Thyroid gland (tissue), 4 donors: ENCODE data around the gene LPCAT1.

ENCODE experiments used
- CTCF ChIP-seq, 6 experiments: fragments of 200-600 bp in 3 of 6; fragments of 450-650 bp in 3 of 6; sonication (generic) in 3 of 6; IDR thresholded peaks; one replicate each; pipeline ENCODE4 v1.5.1; 2016 to 2019; ENCODE audit warnings: antibody characterized with exemption in 6 of 6, mild to moderate bottlenecking in 2 of 6, inconsistent platforms in 1 of 6, moderate library complexity in 1 of 6
- POLR2A ChIP-seq, 2 donors: fragments of 450-650 bp; IDR thresholded peaks; one replicate each; pipeline ENCODE4 v1.6.1; 2017; ENCODE audit warnings: antibody characterized with exemption in 2 of 2, mild to moderate bottlenecking in 2 of 2, moderate library complexity in 1 of 2

- TF ChIP-seq POLR2A (IDR thresholded peaks at IDR 0.05): no peak
- no peak for TF ChIP-seq CTCF (IDR thresholded peaks at IDR 0.05)
Observed at GRCh38 chr5:1412163-1412562, 111.6 kb downstream of the LPCAT1 start.
